ENCODE data around the gene TNFRSF6B. TPM values are rescaled to one million over a fixed set of nuclear protein-coding genes. Genes with fewer than 3 reads are reported as not detected.

Gene TNFRSF6B
- total RNA-seq, 1 donor from 2014 or later, result not detected

- DNase-seq (ENCODE audit: low spot score in 2 of 2) (peak in 1 of 2 donors; percentile 54), FAIRE-seq (no peak)
Observed at GRCh38 chr20:63682384-63683139, 13.9 kb upstream of the TNFRSF6B start.

GRCh38 chr20:63685269-63686026, 11.0 kb upstream of the TNFRSF6B start:
- no peak for FAIRE-seq
- DNase-seq (ENCODE audit: low spot score in 2 of 2), result no peak

- no peak for DNase-seq (ENCODE audit: low spot score in 2 of 2)
Observed at GRCh38 chr20:63686094-63686491, 10.4 kb upstream of the TNFRSF6B start.

GRCh38 chr20:63686492-63687321, 9.7 kb upstream of the TNFRSF6B start:
- peak in 1 of 2 donors; percentile 73 for DNase-seq (ENCODE audit: low spot score in 2 of 2)
- FAIRE-seq, result no peak

More at GRCh38 chr20:63686094-63686491, 10.4 kb upstream of the TNFRSF6B start:
- FAIRE-seq, result no peak

DNA sequence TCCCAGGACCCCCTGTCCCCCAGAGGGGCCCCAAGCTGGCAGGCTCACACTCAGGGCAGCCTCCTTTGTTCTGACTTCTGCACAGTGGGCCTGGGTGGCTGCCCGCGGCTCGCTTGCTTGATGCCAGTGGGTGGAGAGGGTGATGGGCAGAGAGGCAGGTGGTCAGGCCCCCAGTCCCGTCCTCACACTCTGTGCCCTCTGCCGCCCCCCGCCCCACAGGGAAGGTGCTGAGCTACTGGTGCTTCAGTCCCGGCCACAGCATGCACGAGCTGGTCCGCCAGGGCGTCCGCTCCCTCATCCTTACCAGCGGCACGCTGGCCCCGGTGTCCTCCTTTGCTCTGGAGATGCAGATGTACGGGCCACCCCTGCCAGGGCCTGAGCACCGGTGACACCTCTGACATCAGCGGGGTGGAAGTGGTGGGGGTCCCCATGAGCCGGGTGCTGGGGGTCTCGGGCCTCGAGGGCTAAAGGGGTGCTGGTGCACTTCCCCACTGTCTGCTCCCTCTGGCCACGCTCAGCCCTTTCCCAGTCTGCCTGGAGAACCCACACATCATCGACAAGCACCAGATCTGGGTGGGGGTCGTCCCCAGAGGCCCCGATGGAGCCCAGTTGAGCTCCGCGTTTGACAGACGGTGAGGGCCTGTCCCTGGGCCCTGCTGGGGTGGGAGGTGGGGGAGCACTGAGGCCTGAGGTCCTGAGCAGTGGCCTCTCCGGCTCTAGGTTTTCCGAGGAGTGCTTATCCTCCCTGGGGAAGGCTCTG, 8.9 kb upstream of the TNFRSF6B start:
- FAIRE-seq (no peak), DNase-seq (ENCODE audit: low spot score in 2 of 2) (no peak)

- FAIRE-seq, result no peak
- DNase-seq (ENCODE audit: low spot score in 2 of 2), result no peak
Observed at GRCh38 chr20:63688228-63689045, 8.0 kb upstream of the TNFRSF6B start.

GRCh38 chr20:63689046-63690002, 7.1 kb upstream of the TNFRSF6B start:
- DNase-seq (ENCODE audit: low spot score in 2 of 2) (no peak), FAIRE-seq (no peak)

DNA sequence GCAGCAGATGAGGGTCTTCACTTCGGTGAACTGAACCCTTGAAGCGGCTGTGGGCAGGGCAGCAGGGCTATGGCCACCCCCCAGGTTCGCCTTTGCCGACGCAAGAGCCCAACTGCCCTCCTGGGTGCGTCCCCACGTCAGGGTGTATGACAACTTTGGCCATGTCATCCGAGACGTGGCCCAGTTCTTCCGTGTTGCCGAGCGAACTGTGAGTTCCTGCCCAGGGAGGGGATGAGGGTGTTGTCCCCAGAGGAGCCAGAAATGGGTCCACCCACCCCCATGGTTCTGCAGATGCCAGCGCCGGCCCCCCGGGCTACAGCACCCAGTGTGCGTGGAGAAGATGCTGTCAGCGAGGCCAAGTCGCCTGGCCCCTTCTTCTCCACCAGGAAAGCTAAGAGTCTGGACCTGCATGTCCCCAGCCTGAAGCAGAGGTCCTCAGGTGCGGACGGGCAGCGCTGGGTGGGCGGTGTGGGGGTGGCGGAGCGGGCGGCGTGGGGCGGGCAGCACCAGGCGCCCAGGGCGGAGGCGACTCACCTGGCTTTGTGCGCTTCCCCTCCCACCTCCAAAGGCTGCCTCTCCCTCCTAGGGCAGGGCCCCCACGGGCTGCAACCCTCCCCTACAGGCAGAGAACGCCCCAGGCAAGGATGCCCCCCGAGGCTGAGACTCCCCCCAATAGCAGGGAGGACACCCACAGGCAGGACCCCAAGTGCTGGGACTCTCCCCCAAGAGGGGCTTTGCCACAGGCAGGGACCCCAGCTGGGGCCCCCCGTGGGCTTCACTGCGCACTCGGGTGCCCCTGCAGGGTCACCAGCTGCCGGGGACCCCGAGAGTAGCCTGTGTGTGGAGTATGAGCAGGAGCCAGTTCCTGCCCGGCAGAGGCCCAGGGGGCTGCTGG, 6.2 kb upstream of the TNFRSF6B start:
- FAIRE-seq (no peak), DNase-seq (ENCODE audit: low spot score in 2 of 2) (no peak)

GRCh38 chr20:63690898-63691710, 5.3 kb upstream of the TNFRSF6B start:
- DNase-seq (ENCODE audit: low spot score in 2 of 2) (no peak), FAIRE-seq (no peak)

GRCh38 chr20:63691711-63692435, 4.6 kb upstream of the TNFRSF6B start:
- DNase-seq (ENCODE audit: low spot score in 2 of 2), result no peak
- no peak for FAIRE-seq

- no peak for FAIRE-seq
- no peak for DNase-seq (ENCODE audit: low spot score in 2 of 2)
Observed at GRCh38 chr20:63692436-63693082, 3.9 kb upstream of the TNFRSF6B start.

DNA sequence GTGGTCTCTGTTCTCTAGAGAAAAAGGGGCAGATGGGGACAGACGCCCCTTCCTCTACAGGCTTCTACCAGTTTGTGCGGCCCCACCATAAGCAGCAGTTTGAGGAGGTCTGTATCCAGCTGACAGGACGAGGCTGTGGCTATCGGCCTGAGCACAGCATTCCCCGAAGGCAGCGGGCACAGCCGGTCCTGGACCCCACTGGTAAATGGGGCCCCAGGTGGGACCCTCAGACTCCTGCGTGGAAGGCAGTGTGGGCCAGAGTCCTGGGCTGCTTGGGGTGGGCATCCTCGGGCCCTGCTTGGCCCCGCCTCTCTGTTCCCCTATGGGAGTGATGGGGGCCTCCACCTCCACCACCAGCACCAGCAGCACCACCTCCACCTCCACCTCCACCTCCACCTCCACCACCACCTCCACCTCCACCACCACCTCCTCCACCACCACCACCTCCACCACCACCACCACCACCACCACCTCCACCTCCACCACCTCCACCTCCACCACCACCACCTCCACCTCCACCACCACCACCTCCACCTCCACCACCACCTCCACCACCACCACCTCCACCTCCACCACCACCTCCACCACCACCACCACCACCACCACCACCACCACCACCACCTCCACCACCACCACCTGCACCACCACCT, 3.2 kb upstream of the TNFRSF6B start:
- FAIRE-seq, result no peak
- DNase-seq (ENCODE audit: low spot score in 2 of 2), result no peak

DNA sequence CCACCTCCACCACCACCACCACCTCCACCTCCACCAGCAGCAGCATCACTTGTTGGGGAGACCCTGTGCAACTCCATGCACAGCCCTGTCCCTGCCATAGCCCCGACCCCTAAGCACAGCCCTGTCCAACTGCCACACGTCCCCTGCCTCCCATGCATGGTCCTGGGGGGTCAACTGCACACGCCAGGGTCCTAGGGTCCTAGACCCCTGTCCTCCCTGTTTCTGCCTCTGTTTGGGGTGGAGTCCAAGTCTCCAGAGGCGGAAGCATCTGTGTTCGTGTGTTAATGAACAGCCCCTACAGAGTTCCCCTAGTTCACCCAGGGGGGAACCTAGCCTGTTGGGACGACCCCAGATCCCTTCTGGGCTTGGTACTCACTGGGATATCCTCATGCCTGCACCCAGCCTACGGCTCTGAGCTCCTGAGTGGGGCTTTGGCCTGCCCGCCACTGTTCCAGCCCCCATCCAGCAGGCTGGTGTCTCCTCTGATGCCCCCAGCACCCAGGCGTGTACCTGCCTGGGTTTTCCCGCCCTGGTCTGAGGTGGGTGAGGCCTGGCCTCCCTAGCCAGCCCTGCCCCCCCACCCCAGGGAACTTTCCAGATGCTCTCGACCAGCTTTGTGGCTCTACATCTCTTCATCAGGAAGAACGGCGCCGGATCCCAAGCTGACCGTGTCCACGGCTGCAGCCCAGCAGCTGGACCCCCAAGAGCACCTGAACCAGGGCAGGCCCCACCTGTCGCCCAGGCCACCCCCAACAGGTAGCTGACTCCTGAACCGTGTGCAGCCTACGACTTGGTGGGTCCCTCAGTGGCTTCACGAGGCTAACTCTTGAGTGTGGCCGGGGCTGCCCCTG, 2.5 kb upstream of the TNFRSF6B start:
- peak in 1 of 2 donors; percentile 35 for DNase-seq (ENCODE audit: low spot score in 2 of 2)
- FAIRE-seq, result no peak
